TTC549 (cell line): ENCODE results near the gene GPR55.

Experiments used
- FAIRE-seq: peaks from 2 replicates; lab custom pipeline; 2012; peaks lifted over from hg19 to GRCh38; lab: Jason Lieb, UNC

The GPR55 gene

DNA sequence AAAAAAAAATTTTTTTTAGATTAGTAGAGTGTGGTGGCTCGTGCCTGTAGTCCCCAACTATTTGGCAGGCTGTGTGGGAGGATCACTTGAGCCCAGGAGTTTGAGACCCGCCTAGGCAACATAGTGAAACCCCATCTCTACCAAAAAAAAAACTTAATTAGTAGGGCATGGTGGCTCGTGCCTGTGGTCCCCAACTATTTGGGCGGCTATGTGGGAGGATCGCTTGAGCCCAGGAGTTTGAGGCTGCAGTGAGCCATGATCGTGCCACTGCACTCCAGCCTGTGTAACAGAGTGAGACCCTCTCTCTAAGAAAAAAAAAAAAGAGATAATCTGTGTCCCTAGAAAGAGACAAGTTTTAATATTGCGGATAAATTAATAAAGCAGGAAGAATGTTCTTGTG, 8.8 kb downstream of the GPR55 start:
- FAIRE-seq = no peak

DNA sequence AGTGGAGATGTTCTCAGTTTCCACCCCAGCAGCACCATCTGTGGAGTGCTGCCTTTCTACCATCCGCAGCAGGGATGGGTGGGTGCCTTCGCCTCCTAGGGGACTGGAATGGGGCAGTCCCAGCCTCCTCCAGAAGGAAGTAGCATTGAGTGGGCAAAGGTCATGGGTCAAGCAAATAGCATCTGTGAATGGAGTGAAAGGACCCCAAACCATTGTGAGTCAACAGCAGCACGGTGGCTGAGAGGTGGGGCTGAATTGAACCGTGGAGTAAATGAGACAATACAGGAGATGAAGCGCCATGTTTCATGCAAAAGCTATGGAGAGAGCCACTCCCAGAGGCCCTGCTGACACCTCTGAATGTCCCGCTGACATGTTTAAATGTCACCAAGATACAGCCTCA, 9.7 kb downstream of the GPR55 start:
- no peak for FAIRE-seq

DNA sequence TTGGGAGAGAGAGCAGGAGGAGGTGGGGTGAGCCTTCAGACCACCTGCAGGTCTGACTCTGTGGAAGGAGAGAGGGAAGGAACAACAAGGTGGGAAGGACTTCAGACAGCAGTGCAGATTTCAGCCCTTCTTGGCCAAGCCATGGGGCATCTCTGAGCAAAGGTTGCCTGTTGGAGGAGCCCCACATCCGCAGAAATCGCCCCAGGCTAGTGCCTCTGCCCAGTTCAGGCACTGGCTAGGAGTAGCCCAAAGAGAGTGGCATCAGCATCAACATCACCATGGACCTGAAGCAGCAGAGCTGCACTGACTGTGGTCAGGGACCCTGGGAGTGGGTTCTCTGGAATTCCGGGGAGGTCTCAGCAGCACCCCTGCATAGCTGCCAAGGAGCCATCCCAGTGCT, 10.2 kb downstream of the GPR55 start:
- no peak for FAIRE-seq

DNA sequence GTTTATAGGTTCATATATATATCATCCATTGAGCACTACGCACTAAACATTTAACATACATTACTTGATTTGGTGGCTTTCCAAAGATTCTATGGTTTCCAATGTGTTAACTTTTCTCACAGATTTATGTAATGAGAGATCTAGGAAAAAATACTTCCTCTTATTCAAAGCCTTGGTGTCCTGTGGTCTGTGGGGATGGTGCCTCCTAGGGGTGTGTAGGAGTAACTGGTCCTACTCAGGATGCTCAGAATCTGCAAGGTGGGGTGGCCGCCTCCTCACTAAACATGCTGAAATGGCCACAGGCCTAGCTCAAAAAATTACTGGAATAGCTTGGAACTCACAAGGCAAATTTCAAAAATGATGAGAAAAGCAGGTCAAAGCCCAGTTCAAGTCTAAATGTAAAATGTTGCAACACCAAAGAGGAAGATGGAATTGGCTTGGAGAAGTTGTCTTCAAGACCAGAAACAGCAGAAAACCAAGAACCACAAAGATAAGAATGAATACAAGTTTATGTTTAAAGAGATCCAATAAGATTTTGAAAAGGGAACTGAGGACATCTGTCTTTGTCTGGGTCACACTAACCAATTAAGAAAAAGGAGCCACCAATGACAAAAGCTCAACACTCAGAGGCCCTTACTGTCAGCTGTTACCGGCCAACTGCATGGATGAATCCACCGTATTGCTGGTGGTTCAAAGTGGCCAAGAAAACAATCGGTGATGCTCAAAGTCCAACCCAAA, 11.5 kb downstream of the GPR55 start:
- FAIRE-seq = no peak

DNA sequence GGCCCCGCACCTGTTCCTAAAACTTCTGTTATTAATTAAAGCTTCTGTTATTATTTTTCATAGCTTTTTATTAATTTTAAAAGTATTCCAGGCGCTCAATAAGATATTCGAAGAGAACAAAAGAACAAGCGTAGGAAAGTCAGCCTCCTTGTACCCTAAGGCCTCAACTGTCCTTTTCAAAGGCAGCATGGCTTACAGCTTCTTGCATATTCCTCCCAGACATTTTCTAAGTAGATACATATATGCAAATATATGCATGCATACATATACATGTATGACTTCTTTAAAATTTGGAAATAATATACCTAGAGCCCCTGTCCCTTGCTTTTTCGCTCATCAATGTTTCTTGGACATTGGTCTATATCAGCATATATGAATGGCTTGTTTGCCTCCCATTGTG, 12.3 kb downstream of the GPR55 start:
- no peak for FAIRE-seq

DNA sequence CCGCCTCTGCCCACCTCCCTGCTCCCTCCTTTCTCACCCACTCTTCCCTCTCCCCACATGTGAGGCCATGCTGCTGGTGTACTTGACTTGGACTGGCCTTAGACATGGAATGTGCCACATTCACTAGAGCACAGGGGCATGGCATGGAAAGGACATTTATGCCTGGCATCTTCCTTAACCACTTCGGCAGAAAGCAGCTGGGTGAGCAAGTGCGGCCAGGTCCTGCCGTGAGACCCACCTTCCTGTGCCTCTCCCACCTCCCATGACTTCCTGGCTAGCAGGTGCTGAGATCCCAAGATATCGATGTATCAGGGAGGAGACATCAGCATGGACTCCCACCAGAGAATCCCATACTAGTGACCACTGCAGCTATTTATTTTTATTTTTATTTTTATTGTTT, 13.0 kb downstream of the GPR55 start:
- FAIRE-seq = no peak

DNA sequence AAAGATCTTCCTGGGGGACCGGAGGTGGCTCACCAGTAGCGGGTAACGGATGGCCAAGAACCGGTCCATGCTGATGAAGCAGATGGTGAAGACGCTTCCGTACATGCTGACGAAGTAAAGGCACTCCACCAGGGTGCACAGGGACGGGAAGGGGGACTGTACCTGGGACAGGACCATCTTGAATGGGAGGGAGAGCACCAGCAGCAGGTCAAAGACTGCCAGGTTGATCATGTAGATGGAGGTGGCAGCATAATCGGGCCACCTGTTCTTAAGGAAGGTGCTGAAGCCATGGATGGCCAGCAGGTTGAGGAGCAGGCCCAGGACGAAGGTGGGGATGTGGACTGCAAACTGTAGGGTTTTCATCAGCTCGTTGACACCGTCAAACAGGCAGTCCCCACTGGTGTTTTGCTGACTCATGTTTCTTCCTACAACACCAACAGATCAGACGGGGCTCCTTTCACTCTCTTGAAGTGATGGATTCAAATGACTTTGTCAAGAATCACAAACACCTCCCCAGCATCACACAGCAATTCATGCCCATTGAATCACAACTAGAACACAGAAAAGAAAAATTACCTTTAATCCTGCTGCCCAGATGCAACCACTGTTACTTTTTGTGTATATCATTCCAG, 14.4 kb downstream of the GPR55 start:
- no peak for FAIRE-seq

DNA sequence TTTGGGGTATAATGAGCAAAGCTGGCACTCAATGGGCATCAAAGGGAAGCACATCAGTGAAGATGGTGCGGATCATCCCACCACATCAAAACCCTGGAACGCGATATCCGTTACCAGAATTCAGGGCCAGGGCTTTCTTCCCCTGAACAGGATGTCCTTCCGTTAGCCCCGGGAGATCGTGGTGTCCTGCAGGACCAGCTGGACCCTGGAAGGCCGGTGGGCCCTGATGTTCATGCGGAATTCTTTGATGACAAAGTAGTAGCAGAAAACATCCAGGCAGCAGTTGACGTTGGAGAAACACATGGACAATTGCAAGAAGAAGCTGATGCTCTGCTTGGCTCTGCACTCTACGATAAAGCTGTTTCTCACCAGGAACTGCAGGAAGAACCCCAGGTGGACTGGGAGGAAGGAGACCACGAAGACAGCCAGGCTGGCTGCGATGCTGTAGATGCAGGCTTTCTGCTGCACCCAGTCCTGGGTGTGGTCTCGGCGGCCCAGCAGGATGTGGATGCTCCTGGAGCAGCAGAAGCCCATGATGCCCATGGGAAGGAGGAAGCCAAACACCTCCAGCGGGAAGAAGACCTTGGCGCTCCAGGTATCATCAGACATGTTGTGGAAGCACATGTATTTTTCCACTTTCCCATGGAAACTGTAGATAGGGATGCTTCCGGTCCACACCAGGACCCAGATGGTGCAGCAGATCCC, 15.0 kb downstream of the GPR55 start:
- FAIRE-seq = no peak

DNA sequence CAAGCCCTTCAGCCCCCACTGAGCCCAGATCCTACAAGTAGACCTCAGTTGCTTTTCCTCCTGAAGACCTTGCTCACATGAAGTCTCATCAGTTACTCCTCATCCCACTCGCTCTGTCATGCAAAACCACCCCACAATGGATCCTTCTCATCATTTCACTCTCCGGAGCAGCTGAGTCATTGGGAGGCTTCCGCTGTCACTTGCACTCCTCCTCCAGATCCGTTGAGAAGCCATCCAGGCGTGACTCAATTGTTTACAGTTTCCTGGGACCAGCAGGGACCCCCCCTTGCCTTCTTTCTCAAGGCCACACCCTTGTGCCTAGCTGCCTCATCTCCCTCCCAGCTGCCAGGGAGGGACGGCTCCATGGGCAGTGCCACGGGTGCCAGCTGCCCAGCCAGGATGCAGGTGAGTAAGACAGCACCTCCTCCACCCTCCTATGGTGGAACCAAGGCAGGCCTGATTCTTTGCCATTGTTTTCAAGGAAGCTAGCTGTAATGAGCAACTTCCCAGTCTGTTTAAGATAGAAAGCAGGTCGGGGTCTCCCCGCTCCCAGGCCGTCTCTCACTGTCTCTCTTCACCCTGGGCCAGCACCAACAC, 16.3 kb downstream of the GPR55 start:
- no peak for FAIRE-seq

DNA sequence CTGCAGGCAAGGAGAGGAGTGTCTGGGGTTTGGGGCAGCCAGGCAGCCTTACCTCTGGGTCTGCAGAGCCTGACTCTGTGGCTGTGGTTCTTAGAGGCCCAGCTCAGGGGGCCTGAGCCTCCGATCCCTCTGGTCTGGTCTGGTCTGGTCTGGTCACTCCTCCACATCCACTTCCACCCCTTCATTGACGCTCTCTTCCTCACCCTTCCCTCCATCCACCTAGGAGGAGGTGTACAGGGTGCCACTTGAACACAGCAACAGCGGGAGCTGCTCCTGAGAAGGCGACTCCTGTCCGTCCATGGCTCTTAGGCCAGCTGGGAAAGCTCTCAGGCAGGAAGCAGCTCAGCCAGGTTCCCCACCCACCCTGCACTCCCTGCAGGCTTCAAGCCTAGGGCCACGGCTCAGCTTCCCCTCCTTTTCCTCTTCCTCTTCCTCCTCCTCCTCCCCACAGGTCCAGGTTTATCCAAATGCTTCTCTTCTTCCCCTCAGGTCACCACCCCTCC, 16.9 kb downstream of the GPR55 start:
- no peak for FAIRE-seq

DNA sequence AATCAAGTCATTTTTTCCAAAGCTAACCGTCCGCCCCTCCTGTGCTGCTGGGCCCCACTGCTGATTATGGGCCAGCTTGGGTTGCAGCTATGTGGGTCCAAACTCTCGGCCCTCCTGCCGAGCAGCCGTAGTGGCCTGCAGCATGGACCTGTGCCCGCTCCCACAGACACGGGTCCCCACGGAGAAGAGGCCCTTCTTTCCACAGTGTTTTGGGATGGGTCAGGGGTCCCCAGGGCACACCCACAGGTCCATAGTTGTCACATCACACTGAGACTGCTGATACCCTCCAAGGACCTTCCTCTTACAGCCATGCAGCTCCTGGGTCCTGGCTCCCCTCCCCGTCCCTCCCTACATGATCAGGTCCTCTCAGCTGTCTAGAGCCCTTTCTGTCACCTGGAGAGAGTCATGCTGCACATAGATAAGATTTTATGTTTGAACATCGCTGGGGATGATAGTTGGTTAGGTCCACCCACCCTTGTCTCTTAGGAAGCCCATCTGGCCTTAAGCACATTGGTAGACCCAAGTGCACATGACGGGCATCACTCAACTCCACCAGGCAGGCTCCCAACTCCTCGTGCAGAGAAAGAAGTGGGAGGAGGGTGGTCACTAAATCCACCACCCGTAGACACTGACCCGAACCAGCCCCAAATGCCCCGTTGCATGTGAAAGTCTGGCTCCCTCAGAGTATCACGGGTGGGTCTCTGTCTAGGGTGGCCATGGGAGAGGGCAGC, 17.5 kb downstream of the GPR55 start:
- no peak for FAIRE-seq

DNA sequence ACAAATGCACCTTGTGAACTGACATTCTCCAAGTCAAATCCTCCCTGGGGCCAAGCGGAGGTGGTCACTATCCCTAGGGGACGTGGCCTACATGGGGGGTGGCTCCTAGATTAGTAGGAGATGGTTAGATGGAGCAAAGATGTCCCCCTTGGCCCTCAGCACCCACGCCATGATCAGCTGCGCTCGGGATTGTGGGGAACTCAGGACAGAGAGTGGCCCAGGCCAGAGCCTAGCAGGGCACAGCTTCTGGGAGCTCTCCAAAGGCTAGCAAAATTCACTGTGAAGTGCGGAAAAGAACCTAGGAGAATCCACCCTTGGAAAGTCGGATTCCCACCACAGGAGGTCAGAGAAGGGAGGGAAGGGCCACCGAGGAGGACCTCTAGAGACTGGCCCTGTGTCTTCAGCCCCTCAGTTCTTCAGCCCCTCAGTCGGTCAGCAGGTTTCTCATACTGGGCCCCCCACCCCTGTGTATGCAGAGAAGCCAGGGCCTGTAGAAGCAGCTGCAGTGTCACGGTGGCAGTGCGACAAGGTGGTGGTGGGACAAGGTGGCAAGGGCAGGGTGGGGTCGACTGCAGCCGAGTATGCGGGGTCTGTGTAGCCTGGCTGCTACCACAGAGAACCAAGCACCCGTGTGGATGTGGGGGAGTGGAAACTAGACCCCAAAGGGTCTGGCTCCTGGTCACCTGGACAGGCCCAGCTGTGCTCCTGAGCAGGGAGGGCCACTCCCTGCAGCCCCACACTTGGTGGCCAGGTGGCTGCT, 18.4 kb downstream of the GPR55 start:
- FAIRE-seq = no peak

DNA sequence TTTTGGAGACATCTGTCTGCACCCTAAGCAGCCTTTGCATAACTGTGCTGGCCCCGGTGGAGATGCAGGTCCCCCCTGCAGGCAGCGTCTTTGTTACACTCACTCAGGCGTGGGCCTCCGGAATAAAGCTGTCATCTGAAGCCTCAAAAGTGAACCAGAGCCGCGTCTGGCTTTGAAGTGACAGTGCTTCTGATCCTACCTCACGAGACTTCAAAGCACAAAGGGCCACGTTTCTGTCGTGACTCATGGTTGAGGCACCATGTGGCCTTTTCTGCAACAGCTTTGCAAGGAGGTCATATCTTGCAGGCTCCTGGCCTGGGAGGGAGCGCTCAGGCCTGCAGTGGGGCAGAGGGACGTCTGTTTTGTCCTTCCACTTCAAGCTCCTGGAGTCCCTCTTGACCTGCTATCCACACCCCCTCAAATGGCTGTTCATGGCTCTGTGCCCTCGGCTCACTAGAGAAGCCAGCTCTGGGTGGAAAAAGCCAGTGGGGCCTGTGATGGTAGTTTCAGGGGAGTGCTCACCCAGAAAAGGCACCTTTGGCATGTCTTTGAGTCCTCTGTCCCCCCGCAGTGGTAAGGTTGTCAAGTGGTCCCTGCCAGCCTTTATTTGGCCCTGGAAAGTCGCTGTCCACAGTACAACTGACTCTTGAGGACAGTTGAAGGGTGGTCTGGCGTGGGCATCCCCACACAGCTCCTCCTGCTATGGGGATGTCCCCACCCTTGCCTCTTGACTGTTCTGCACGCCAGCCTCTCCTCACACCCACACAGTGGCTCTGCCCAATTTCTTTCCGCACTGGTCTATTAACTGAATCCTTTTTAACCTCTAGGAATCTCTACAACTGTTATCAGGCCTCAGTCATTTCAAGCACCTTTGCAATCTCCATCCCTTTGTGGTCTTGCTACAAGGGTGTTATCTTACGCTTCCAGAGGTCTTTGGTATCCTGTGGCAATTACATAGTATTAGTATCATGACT, 19.3 kb downstream of the GPR55 start:
- no peak for FAIRE-seq

DNA sequence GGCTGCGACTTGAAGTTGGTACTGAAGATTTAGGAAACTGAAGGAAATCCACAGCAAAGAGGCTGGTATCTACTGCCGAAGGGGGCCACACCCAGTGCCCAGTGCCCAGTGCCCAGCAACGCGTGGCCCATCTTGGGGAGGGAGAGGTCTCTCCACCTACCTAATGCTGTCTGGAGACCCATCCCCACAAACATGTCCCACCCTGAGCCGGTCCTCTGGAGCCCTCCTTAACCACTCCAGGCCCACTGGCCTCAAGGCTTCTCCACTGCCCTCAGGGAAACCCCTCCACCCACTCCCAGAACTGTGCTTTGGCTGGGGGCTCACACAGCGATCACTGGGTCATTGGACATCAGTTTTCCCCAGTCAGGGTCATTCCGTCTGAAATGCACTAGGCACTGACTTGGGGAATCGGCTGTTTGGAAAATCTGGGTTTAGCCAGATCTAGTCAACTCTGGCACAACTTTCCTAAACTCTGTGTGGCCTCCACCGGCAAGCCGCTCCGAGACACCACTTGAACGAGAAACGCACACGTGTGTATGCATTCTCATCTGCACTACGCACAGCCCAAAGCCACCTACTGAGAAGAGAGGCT, 20.1 kb downstream of the GPR55 start:
- FAIRE-seq = no peak

DNA sequence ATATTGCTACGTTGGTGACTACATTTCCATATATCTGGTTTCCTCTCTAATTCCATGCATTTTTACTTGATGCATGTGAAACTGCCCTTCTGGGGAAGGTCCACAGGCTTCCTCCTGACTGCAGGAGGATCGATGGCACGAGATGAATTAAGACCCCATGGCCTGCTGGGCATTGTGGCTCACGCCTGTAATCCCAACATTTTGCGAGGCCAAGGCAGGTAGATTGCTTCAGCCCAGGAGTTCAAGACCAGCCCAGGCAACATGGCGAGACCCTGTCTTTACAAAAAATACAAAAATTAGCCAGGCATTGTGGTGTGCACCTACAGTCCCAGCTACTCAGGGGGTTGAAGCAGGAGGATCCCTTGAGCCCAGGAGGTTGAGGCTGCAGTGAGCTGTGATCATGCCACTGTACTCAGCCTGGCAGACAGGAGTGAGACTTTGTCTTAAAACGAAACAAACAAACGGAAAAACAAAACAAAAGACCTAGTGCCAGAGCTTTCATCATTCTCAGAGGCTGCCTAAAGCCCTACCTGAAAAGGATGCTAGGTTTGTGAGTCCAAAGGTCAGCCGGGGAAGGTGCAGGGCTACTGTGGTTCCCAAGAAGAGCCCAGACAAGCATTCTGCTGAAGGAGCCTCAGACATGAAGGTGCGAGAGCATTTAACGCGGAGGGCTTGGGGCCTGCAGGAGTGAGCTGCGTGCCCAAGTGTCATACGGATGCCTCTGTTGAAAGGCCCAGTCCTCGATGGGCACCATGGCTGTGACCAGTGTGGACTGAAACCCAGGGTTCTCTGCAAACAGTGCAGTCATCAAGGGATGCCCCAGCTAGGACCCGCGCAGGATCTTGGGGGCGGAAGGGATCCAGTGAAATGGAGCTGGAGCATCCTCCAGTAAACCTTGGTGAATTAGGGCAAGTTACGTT, 21.6 kb downstream of the GPR55 start:
- FAIRE-seq = no peak

DNA sequence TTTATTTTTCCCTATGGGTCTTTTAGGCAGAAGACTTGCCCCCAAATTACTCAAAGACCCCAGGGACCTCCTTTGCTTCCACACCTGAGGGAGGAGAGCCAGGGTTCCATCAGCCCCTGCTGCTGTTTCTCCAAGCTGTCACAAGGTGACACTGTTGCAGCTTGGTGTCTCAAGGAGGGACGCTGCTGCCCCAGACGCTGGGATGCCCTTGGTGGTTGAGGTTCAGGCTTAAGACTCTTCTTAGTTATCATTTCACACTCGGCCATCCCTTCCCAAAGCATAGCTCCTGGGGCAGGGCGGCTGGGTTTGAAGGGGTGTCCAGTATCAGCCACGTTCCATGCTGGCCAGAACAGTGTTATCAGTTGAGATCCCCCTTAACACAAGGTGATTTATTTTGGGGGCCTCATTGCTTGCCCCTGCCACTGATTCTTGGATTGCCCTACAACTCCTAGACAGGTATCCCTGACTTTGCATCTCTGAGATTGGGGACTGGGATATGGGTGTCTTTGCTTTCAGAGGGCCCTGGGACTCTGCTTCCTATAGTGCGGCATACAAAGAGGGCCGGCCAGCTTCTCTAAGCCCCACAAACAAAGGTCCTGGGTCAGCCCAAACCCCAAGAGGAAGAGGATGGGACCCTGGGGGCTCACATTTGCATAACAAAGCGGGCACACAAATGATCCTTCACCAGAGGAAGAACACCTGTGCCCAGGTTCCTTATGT, 22.7 kb downstream of the GPR55 start:
- no peak for FAIRE-seq

DNA sequence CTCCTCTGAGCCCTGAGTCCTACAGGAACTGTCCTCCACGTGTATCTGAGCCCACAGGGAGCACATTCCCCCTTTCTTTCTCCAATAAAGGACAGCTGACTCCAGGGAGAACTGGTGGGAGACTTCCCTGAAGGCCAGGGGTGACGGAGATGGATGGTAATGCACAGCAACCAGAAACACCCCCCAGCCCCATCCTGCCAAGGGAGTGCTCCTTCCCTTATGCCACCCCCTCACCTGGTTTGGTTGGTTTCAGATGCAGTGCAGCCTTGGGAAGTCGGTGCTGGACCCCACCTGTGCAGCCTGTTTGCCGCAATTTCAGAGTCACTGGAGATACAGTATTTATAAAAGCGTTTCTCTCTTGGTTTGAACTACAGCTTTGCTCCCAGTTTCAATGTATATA, 24.0 kb downstream of the GPR55 start:
- no peak for FAIRE-seq

DNA sequence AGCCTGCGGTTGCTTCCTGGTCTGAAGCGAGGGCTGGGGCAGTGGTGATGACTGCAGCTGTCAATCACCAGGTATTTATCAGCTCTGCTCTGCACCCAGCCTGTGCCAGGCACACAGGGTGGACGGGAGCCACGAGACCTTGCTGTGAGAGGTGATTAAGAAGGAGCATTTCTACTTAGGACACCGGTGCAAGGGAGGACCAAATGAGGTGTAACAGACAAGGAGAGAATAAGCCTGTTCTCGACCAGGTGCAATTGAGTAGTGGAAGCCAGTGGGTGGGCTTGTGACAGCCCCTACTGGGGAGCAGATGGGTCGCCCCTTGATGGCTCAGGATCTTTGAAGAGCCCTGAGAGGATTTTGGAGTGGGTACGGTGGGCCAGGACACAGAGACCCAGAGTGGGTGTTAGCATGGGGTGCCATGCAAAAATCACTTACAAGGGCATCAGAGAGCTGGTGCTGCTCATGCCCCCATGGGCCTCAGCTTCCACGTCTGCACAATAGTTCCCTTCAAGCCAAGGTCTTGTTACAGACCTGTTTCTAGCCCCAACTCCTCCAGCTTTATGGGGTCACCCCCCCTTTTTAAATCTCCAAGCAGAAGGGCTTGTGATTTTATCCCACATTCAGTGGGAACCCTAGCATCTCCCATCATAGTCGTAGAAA, 24.6 kb downstream of the GPR55 start:
- no peak for FAIRE-seq
